Frontal cortex (tissue), 4 donors: Measurements from ENCODE around the gene FOXK1. TPM values are rescaled to one million over a fixed set of nuclear protein-coding genes. Genes with fewer than 3 reads are reported as not detected.
"Not testable (repeated sequence)": the region's sequence is repeated elsewhere in the genome, so short reads cannot be mapped to it uniquely, and the experiment has no call there.

Source experiments
- DNase-seq, 2 donors: peaks; one replicate each; pipeline ENCODE4 v3.0.0; 2012; ENCODE audit warnings: low spot score in 2 of 2
- FAIRE-seq: peaks from 2 replicates; lab custom pipeline; 2012; peaks lifted over from hg19 to GRCh38; lab: Jason Lieb, UNC
- total RNA-seq: library from RNA; depleted of rRNA; stranded (reverse); fragments of >200 nt; gene quantifications from one replicate; pipeline ENCODE4 v1.2.3, GENCODE V29; 2014
- donor health status: control.
- donor health status: control.
- donor health status: control.

FOXK1 gene
- total RNA-seq = 17.5 TPM

DNA sequence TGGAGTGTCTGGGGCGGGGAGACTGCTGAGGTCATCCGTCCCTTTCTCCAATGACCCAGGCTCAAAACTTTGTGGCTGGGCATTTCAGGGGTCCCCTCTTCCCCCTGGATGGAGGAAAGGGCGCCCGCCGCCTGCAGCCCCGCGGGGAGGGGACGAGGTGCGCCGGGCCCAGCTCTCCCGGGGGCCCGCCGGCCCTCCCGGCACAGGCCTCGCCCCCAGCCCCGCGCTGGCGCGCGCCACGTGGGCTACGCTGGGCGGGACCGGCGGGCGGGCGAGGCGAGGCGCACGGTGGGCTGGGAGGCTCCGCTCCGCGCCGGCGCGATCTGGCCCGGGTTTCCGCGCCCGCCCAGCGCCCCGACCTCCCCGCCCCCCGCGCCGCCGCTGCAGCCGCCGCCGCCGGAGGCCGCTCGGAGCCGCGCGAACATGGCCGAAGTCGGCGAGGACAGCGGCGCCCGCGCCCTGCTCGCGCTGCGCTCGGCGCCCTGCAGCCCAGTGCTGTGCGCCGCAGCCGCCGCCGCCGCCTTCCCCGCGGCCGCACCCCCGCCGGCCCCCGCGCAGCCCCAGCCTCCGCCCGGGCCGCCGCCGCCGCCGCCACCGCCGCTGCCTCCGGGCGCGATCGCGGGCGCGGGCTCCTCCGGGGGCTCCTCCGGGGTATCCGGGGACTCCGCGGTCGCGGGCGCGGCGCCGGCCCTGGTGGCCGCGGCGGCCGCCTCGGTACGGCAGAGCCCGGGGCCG, at the start of gene FOXK1:
FOXK1 (plus strand) TSS at position 410 of the 735 bp plus-strand sequence; CDS start at position 424, 14 bp downstream.
- no peak for FAIRE-seq
- peak; percentile 89 to 94 for DNase-seq

- FAIRE-seq = no peak
- DNase-seq = no peak
Observed at GRCh38 chr7:4633012-4633411, 49.1 kb upstream of the FOXK1 start.

- no peak for DNase-seq
- FAIRE-seq = no peak
Observed at GRCh38 chr7:4634166-4634565, 47.9 kb upstream of the FOXK1 start.

DNA sequence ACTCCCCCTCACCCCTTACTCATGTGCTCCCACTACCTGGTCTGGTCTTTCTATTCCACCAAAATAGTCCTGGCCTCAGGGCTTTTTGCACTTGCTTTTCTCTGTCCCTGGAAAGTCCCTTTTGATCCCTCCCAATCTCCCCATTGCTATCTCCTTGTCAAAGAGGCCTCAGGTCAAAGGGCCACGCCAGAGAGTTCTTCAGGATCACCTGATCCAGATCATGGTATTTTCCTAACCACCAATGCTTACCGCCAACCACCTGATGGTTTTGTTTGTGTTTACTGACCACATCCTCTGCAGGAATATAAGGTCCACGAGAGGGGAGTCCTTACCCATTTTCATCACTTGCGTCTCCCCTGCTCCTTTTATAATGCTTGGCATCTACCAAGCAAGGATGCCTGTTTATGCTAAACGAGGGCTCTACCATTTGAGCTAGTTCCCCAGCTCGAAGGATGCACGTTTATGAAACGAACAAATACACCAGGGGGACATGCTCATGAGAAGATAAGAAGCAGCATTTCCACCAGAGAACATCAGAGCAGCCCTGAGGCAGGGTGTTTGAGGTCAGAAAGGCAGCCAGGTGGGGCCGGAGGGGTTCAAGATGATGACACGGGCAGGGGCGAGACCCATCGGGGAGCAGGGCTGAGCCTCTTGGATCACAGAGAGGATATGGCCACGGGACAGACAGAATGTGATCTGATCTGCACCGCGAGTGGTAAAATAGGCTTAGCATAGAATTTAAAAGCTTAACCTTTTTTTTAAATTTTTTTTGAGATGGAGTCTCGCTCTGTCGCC, 43.1 kb upstream of the FOXK1 start:
- DNase-seq = no peak
- FAIRE-seq = no peak

GRCh38 chr7:4641091-4641666, 40.9 kb upstream of the FOXK1 start:
- FAIRE-seq (no peak), DNase-seq (no peak)

DNA sequence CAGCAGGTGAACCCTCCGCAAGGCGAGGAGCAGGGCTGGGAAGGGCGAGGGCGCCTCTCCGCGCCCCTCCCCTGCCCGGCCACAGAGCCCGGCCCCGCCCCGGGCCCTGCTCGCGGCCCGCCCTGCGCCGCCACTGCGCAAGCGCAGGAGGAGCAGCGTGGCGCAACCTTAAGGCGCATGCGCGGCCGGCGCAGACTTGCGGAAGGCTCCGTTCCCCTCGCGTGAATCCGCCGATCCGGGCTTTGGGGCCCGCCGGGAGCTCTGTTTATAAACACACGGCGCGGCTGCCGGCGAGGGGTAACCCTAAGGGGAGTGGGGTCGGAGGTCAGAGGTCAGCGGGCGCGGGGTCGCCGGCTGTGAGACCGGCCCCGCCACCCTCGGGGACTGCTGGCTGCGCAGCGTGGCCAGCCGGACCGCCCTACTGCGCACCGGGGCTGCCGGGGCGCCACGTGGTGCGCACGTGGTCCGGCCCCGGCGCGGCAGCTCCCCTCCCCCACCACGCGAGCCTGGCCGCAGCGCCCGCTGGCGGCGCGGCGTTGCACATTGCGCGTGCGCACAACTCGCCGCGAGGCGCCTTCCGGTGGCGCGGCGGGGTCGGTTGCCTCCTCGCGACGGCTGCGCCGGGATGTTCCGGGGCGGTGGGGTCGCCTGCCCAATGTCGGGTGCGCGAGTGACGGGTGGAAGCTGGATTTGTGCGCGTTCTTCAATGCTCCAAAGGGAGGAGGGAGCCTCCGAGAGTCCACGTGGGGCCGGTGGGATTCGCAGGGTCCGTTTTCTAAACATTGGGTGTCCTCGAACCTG, 40.2 kb upstream of the FOXK1 start:
- FAIRE-seq = no peak

GRCh38 chr7:4642468-4643203, 39.5 kb upstream of the FOXK1 start:
- no peak for DNase-seq
- no peak for FAIRE-seq

More for the DNA sequence above, 40.2 kb upstream of the FOXK1 start:
- DNase-seq = peak; percentile 94 to 95

DNA sequence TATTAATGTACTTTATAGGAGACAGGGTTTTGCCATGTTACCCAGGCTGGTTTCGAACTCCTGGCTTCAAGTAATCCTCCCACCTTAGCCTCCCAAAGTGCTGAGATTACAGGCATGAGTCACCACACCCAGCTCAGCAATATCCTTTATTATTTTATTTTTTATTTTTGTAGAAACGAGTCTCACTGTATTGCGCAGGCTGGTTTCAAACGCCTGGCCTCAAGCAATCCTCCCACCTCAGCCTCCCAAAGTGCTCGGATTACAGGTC, 39.0 kb upstream of the FOXK1 start:
- not testable (repeated sequence) for FAIRE-seq, DNase-seq

DNA sequence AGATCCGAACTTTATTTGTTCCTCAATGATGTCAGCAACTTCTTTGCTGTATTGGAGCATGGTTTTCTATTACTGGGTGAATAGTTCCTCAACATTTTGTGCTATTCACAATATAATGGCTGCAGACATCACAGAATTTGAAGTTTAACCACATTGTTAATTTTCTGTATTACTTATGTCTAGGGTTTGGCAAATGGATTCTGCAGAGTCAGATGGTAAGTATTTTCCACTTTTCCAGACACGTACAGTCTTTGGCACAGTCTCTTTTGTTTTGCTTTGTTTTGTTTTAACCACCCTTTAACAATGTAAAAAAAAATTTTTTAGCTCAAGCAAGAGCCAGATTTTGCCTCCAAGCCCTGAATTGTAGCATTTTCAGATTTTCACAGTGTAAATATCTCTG, 36.8 kb upstream of the FOXK1 start:
- DNase-seq = no peak
- FAIRE-seq = no peak

DNA sequence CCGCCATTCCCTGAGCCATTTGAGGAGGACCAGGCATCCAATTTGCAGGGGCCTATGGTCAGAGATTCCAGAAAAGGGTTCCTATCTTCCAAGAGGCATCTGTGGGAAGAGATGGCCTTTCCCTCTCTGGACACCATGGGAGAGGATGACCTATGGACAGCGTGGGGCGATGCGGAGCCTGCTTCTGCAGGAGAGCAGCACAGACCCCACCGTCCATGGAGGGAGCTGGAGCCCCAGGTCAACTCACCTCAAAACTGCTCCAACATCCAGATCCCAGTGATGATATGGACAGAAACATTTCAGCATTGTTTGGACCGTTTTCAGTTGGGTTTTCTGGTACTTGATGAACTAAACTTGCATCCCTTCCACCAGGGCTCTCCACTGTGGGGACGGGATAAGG, 34.0 kb upstream of the FOXK1 start:
- DNase-seq = no peak
- FAIRE-seq = no peak

DNA sequence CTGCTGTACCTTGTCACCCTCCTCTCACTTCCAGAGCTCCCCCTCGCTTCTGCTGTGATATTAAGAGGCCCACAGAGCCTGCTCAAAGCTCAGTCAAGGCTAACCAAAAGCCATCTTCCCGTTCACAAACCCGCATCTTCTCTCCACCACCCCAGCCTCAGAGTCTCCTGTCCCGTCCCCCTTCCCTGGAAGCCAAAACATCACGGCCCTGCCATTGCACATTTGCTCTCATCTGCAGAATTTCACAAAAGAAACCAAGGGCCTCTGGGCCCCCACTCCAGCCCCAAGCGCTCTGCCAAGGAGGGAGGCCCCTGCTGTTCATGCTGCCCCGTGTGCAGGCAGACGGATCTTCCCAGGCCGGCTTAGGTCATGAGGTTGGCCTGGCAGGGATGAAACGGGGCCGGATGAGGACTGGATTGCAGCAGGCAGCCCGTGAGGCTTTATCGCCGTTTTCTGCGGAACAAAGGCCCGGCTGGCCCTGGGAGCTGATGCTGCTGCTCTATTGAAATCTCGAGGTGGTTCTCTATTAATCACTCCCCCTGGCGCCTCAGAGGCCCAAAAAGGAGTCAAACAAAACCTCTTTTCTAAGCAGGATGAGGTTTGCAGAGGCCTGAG, 31.6 kb upstream of the FOXK1 start:
- no peak for FAIRE-seq

GRCh38 chr7:4653771-4654170, 28.3 kb upstream of the FOXK1 start:
- FAIRE-seq (no peak), DNase-seq (no peak)

More for the DNA sequence above, 31.6 kb upstream of the FOXK1 start:
- DNase-seq = no peak

DNA sequence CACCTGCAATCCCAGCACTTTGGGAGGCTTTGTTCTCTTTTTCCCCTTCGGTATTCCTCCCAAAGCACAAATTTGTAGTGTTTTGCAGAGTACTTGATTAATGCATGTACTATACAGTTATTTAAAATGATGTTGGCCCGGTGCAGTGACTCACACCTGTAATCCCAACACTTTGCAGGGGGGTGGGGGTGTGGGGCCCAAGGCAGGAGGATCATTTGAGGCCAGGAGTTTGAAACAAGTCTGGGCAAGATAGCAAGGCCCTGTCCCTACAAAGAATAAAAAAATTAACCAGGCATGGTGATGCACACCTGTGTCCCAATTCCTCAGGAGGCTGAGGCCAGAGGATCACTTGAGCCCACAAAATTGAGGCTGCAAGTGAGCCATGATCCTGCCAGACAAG, 26.8 kb upstream of the FOXK1 start:
- FAIRE-seq (no peak), DNase-seq (no peak)

- DNase-seq = no peak
- no peak for FAIRE-seq
Observed at GRCh38 chr7:4655896-4656295, 26.2 kb upstream of the FOXK1 start.

DNA sequence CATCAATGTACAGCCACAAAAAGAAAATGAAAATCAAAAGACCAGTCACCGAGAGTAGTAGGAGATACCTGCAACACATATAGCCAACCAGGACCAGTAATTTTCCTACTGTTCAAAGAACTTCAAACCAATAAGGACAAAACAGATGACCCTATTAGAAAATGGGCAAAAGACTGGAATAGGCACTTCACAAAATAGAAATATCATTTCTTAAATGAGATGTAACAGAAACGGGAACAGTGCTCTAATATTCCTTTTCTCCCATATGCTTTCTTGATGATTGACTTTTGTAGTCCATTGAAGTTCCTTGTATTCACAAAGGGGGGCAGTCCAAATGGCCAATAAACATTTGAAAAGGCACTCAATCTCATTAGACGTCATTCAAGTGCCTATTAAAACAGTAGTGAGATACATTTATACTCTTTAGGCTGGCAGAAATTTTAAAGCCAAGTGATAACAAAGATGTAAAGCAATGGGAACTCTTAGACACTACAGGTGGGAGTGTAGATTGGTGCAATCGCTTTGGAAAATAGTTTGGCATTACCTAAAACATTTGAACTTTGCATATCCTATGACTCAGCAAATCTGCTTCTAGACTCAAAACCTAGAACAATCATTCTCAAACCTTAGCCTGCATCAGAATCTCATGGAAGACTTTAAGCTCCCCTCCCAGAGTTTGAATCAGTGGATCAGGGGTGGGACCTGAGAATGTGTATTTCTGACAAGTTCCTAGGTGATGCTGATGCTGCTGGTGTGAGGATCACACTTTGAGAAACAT, 24.3 kb upstream of the FOXK1 start:
- no peak for DNase-seq
- FAIRE-seq = no peak

DNA sequence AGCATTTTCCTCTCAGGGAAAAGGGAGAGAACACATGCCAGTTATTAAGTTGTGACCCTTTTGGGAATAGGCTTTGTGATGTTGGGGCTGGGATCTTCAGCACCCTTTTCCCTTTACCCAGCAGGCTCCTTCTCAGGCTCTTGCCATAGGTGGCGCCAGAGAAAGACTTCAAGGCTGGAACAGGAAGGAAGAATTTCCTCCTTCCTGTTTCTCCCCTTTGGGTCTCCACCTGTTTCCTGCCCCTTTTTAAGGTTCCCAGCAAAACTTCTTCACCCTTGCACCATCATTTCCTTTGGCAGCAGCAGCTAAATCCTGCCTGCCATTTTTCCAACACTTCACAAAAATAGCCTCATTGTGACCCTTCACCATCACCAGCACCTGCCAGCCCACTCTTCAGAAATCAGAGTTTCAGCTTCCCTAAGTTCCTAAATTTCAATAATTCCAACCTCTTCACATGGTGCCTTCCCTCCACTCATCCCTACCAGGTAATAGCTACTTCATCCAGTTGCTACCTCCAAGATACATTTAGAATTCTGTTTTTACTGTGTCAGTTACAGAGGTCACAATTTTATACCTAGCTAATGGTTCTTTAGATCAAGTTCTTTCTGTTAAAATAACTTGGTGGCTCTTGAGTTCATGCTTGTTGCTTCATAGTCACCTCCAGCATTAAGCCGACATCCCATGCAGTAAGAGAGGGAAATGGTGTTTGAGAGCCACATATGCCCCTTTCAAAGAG, 22.4 kb upstream of the FOXK1 start:
- DNase-seq = no peak
- no peak for FAIRE-seq

GRCh38 chr7:4661871-4662270, 20.2 kb upstream of the FOXK1 start:
- DNase-seq (no peak), FAIRE-seq (no peak)
